Upper lobe of right lung (tissue), 1 donor: Measurements from ENCODE around the gene ARID1B. TPM values are rescaled to one million over a fixed set of nuclear protein-coding genes. Genes with fewer than 3 reads are reported as not detected.

Experiments
- ATAC-seq: fragments of 200-7000 bp; cut with Tn5 transposase; one replicate; pipeline ENCODE4 v1.9.1; 2020; ENCODE audit warnings: mild to moderate bottlenecking, moderate library complexity
- DNase-seq: peaks from one replicate; pipeline ENCODE4 v3.0.0-alpha.2; 2020
- H3K27ac ChIP-seq: fragments of 200-600 bp; one replicate; pipeline ENCODE4 v1.8.0; 2022
- H3K27me3 ChIP-seq: fragments of 200-600 bp; one replicate; pipeline ENCODE4 v1.8.0; 2022; ENCODE audit warnings: mild to moderate bottlenecking
- H3K36me3 ChIP-seq: fragments of 200-600 bp; one replicate; pipeline ENCODE4 v1.8.0; 2022
- H3K4me1 ChIP-seq: fragments of 200-600 bp; one replicate; pipeline ENCODE4 v1.8.0; 2022
- H3K4me3 ChIP-seq: fragments of 200-600 bp; one replicate; pipeline ENCODE4 v1.8.0; 2022; ENCODE audit warnings: mild to moderate bottlenecking
- H3K9me3 ChIP-seq: fragments of 200-600 bp; one replicate; pipeline ENCODE4 v1.8.0; 2022
- CTCF ChIP-seq: fragments of 200-600 bp; IDR thresholded peaks from one replicate; pipeline ENCODE4 v1.8.0; 2022; ENCODE audit warnings: antibody characterized with exemption
- intact Hi-C: fragments of 100-400 bp; cut with DNase I; formaldehyde crosslinking; loops from one replicate; pipeline ENCODE4 v1.11.0; 2022
- microRNA-seq: library from miRNA; unstranded; fragments of <30 nt; microRNA quantifications from one replicate; pipeline ENCODE4 v1.2.0, GENCODE V29; 2020; ENCODE audit warnings: borderline microRNAs expressed
- total RNA-seq: library from RNA; stranded (reverse); fragmentation: NEBNext Ultra II Directional; extraction: Animal tissue kit (Norgen Biotek cat#: 25700); gene quantifications from one replicate; pipeline ENCODE4 v1.2.1, GENCODE V29; 2021
- donor health status: DM: no; HTN: yes; CAD: no; lungs with severe emphysema.

The ARID1B gene
- total RNA-seq, 1 donor from 2014 or later: 80.4 TPM

GRCh38 chr6:157259443-157259842, 482.3 kb downstream of the ARID1B start:
- ATAC-seq (no peak), DNase-seq (no peak)
- intact Hi-C loops: no loop called here

More at GRCh38 chr6:157259443-157259842, 482.3 kb downstream of the ARID1B start:
- H3K4me1 ChIP-seq: peaks cover 6% of the 10 kb centered on the region
- no peak overlapping the region for H3K4me3 ChIP-seq
- no peaks in the 10 kb centered on the region for H3K27me3 ChIP-seq
- H3K36me3 ChIP-seq: no peaks in the 10 kb centered on the region
- no peak overlapping the region for H3K27ac ChIP-seq
- no peaks in the 10 kb centered on the region for H3K9me3 ChIP-seq
- no peak for TF ChIP-seq CTCF

Small RNA genes within 50 kb of the gene (microRNA-seq; reads per million reads assigned to microRNA genes)
- not detected for gene MIR4466
